ENCODE results near the gene UQCRC1.

UQCRC1 gene

GRCh38 chr3:48572517-48572916 lies 36.9 kb downstream of the UQCRC1 start:
- no peak for DNase-seq (ENCODE audit: low read depth)

GRCh38 chr3:48571938-48572337 lies 37.5 kb downstream of the UQCRC1 start:
- no peak for DNase-seq (ENCODE audit: low read depth)

- DNase-seq (ENCODE audit: low read depth) = no peak
These were observed 39.5 kb downstream of the UQCRC1 start for GRCh38 chr3:48569808-48570450.

GRCh38 chr3:48569400-48569799 lies 40.0 kb downstream of the UQCRC1 start:
- DNase-seq (ENCODE audit: low read depth) = no peak

GRCh38 chr3:48568476-48568875 lies 41.0 kb downstream of the UQCRC1 start:
- no peak for DNase-seq (ENCODE audit: low read depth)

GRCh38 chr3:48567500-48567899 lies 41.9 kb downstream of the UQCRC1 start:
- no peak for DNase-seq (ENCODE audit: low read depth)

GRCh38 chr3:48567090-48567489 lies 42.4 kb downstream of the UQCRC1 start:
- DNase-seq (ENCODE audit: low read depth) = no peak

- no peak for DNase-seq (ENCODE audit: low read depth)
These were observed 43.1 kb downstream of the UQCRC1 start for GRCh38 chr3:48566401-48566760.

- peak; percentile 28 for DNase-seq (ENCODE audit: low read depth)
These were observed 43.6 kb downstream of the UQCRC1 start for GRCh38 chr3:48565591-48566400.

GRCh38 chr3:48565186-48565585 lies 44.3 kb downstream of the UQCRC1 start:
- DNase-seq (ENCODE audit: low read depth) = no peak

- DNase-seq (ENCODE audit: low read depth) = no peak
These were observed 44.8 kb downstream of the UQCRC1 start for GRCh38 chr3:48564667-48565066.

- DNase-seq (ENCODE audit: low read depth) = peak; percentile 49
These were observed 45.4 kb downstream of the UQCRC1 start for GRCh38 chr3:48564022-48564421.

- peak; percentile 22 for DNase-seq (ENCODE audit: low read depth)
These were observed 46.0 kb downstream of the UQCRC1 start, which contains the start of gene UCN2 for GRCh38 chr3:48563382-48563918. UCN2 (minus strand) TSS chr3:48563781; CDS start chr3:48563124, 657 bp downstream.

- DNase-seq (ENCODE audit: low read depth) = no peak
These were observed 46.9 kb downstream of the UQCRC1 start for GRCh38 chr3:48562367-48563095.

- peak; percentile 34 for DNase-seq (ENCODE audit: low read depth)
These were observed 48.3 kb downstream of the UQCRC1 start for GRCh38 chr3:48561045-48561736.

- no peak for DNase-seq (ENCODE audit: low read depth)
These were observed 48.8 kb downstream of the UQCRC1 start for GRCh38 chr3:48560648-48561018.

GRCh38 chr3:48558493-48559134 lies 50.8 kb downstream of the UQCRC1 start:
- DNase-seq (ENCODE audit: low read depth) = no peak

- DNase-seq (ENCODE audit: low read depth) = peak; percentile 98
These were observed 52.4 kb downstream of the UQCRC1 start, which contains the start of gene PFKFB4 for GRCh38 chr3:48556796-48557626. PFKFB4 (minus strand) TSS chr3:48556803; CDS start chr3:48556777, 26 bp downstream.

- DNase-seq (ENCODE audit: low read depth) = no peak
These were observed 53.3 kb downstream of the UQCRC1 start for GRCh38 chr3:48555949-48556795.
